IMR-90 (cell line): Measurements from ENCODE around the gene GALNT9. TPM values are rescaled to one million over a fixed set of nuclear protein-coding genes. Genes with fewer than 3 reads are reported as not detected.

Source experiments
- ATAC-seq: fragments of 200-7000 bp; cut with Tn5 transposase; 2 replicates; pipeline ENCODE4 v1.9.1; 2020; ENCODE audit warnings: low read depth, mild to moderate bottlenecking, moderate library complexity
- BruUV-seq: library from RNA; stranded (reverse); fragments of 400-500 nt; replicated peaks from 2 replicates; lab custom pipeline; 2021; lab: Mats Ljungman, UMichigan
- CTCF ChIA-PET: fragments of 300-600 bp; formaldehyde crosslinking; extraction: SDS; loops from one replicate; lab custom pipeline; 2021; ENCODE audit warnings: antibody characterized with exemption; lab: Yijun Ruan, JAX
- POLR2A ChIA-PET: fragments of 300-600 bp; sonication (Branson Sonifier 250); formaldehyde crosslinking; loops from one replicate; lab custom pipeline; 2022; ENCODE audit warnings: antibody characterized with exemption; ENCODE audit not compliant: unreplicated experiment; lab: Charles Lee
- DNase-seq: peaks from one replicate; pipeline ENCODE4 v3.0.0; 2013
- H2AFZ ChIP-seq: replicated peaks from 2 replicates; pipeline ENCODE3; 2013; ENCODE audit warnings: low read length, mild to moderate bottlenecking; ENCODE audit not compliant: poor library complexity
- H2AK5ac ChIP-seq: 2 replicates; pipeline ENCODE4 v1.6.1; 2013; ENCODE audit warnings: low read depth, low read length, inconsistent platforms
- H2AK9ac ChIP-seq: replicated peaks from 2 replicates; pipeline ENCODE3; 2013; ENCODE audit warnings: mild to moderate bottlenecking, low read depth, low read length, moderate library complexity; ENCODE audit not compliant: poor library complexity
- H2BK120ac ChIP-seq: 2 replicates; pipeline ENCODE4 v1.6.1; 2013; ENCODE audit warnings: low read depth, low read length, inconsistent platforms
- H2BK15ac ChIP-seq: 3 replicates; pipeline ENCODE4 v1.6.1; 2013; ENCODE audit warnings: low read depth, low read length, inconsistent platforms
- H2BK20ac ChIP-seq: 2 replicates; pipeline ENCODE4 v1.6.1; 2013; ENCODE audit warnings: low read depth, mild to moderate bottlenecking, inconsistent platforms, low read length, moderate library complexity
- H2BK5ac ChIP-seq: 2 replicates; pipeline ENCODE4 v1.6.1; 2013; ENCODE audit warnings: mild to moderate bottlenecking, low read depth, low read length, inconsistent platforms; ENCODE audit not compliant: poor library complexity, severe bottlenecking
- H3K14ac ChIP-seq: replicated peaks from 2 replicates; pipeline ENCODE4 v1.6.1; 2013; ENCODE audit warnings: low read depth, low read length, inconsistent platforms
- H3K18ac ChIP-seq: 2 replicates; pipeline ENCODE4 v1.6.1; 2013; ENCODE audit warnings: low read depth, low read length, control low read depth
- H3K23ac ChIP-seq: 2 replicates; pipeline ENCODE4 v1.6.1; 2013; ENCODE audit warnings: low read depth, low read length, inconsistent platforms
- H3K27ac ChIP-seq: 2 replicates; pipeline ENCODE4 v1.5.1; 2013; ENCODE audit warnings: mild to moderate bottlenecking, control low read depth, low read length; ENCODE audit not compliant: insufficient read depth
- H3K27me3 ChIP-seq: 2 replicates; pipeline ENCODE4 v1.6.1; 2013; ENCODE audit warnings: low read length; ENCODE audit not compliant: control insufficient read depth, insufficient read depth
- H3K36me3 ChIP-seq: 2 replicates; pipeline ENCODE4 v1.6.1; 2013; ENCODE audit warnings: low read length, mixed read lengths; ENCODE audit not compliant: control insufficient read depth, insufficient read depth
- H3K4ac ChIP-seq: 2 replicates; pipeline ENCODE4 v1.6.1; 2013; ENCODE audit warnings: low read depth, low read length, inconsistent platforms
- H3K4me1 ChIP-seq: 2 replicates; pipeline ENCODE4 v1.6.1; 2013; ENCODE audit warnings: low read length, mixed read lengths; ENCODE audit not compliant: control insufficient read depth, insufficient read depth
- H3K4me2 ChIP-seq: 2 replicates; pipeline ENCODE4 v1.6.1; 2013; ENCODE audit warnings: low read depth, mild to moderate bottlenecking, control low read depth, low read length, moderate library complexity
- H3K4me3 ChIP-seq: 2 replicates; pipeline ENCODE4 v1.5.1; 2013; ENCODE audit warnings: low read depth, mild to moderate bottlenecking, control low read depth, low read length, moderate library complexity; ENCODE audit not compliant: insufficient read depth
- H3K56ac ChIP-seq: 2 replicates; pipeline ENCODE4 v1.6.1; 2013; ENCODE audit warnings: low read length, inconsistent platforms; ENCODE audit not compliant: insufficient read depth; ENCODE audit errors: extremely low read depth
- H3K79me1 ChIP-seq, 2 experiments: 2 replicates each; pipeline ENCODE4 v1.6.1; 2013; ENCODE audit warnings: low read length in 2 of 2, inconsistent platforms in 1 of 2, low read depth in 1 of 2
- H3K9ac ChIP-seq: 2 replicates; pipeline ENCODE4 v1.6.1; 2013; ENCODE audit warnings: low read depth, low read length, control low read depth
- H3K9me1 ChIP-seq: 2 replicates; pipeline ENCODE4 v1.6.1; 2013; ENCODE audit warnings: low read length, inconsistent platforms; ENCODE audit not compliant: insufficient read depth
- H3K9me3 ChIP-seq: 2 replicates; pipeline ENCODE4 v1.6.1; 2013; ENCODE audit warnings: low read length; ENCODE audit not compliant: control insufficient read depth, insufficient read depth
- H4K20me1 ChIP-seq: 2 replicates; pipeline ENCODE4 v1.6.1; 2013; ENCODE audit warnings: low read length, inconsistent platforms; ENCODE audit not compliant: insufficient read depth
- H4K5ac ChIP-seq: 2 replicates; pipeline ENCODE4 v1.6.1; 2013; ENCODE audit warnings: mild to moderate bottlenecking, low read depth, low read length, control low read depth
- H4K8ac ChIP-seq, 2 experiments: 2 replicates each; pipeline ENCODE4 v1.6.1; 2013; ENCODE audit warnings: low read depth in 2 of 2, low read length in 2 of 2, control low read depth in 1 of 2, inconsistent platforms in 1 of 2
- H4K91ac ChIP-seq: 2 replicates; pipeline ENCODE4 v1.6.1; 2013; ENCODE audit warnings: low read depth, low read length, inconsistent platforms; ENCODE audit not compliant: insufficient read depth
- BHLHE40 ChIP-seq: fragments of 150-350 bp; IDR thresholded peaks from 2 replicates; pipeline ENCODE4 v1.6.1; 2016; ENCODE audit warnings: mild to moderate bottlenecking, low read depth, low read length
- CEBPB ChIP-seq: IDR thresholded peaks from 2 replicates; pipeline ENCODE4 v1.6.1; 2012; ENCODE audit warnings: low read depth, low read length, improper control_type of control experiment
- CHD1 ChIP-seq: IDR thresholded peaks from 2 replicates; pipeline ENCODE4 v1.6.1; 2012; ENCODE audit warnings: low read depth, low read length, improper control_type of control experiment
- CTCF ChIP-seq: conservative IDR thresholded peaks from 2 replicates; pipeline ENCODE4 v1.5.1; 2012; ENCODE audit warnings: mild to moderate bottlenecking, low read depth, low read length, improper control_type of control experiment
- ELK1 ChIP-seq: fragments of 150-350 bp; IDR thresholded peaks from 2 replicates; pipeline ENCODE4 v1.6.1; 2016; ENCODE audit warnings: low read depth, mild to moderate bottlenecking, low read length, moderate library complexity, borderline replicate concordance
- FOS ChIP-seq: fragments of 150-350 bp; IDR thresholded peaks from 2 replicates; pipeline ENCODE4 v1.6.1; 2016; ENCODE audit warnings: low read depth, low read length
- MAFK ChIP-seq: IDR thresholded peaks from 2 replicates; pipeline ENCODE4 v1.6.1; 2012; ENCODE audit warnings: low read depth, low read length, improper control_type of control experiment
- MAZ ChIP-seq: IDR thresholded peaks from 2 replicates; pipeline ENCODE4 v1.6.1; 2012; ENCODE audit warnings: low read depth, mild to moderate bottlenecking, low read length, improper control_type of control experiment, moderate library complexity, borderline replicate concordance
- MXI1 ChIP-seq: IDR thresholded peaks from 2 replicates; pipeline ENCODE4 v1.6.1; 2012; ENCODE audit warnings: low read depth, mild to moderate bottlenecking, low read length, moderate library complexity, borderline replicate concordance
- NFE2L2 ChIP-seq: fragments of 150-350 bp; IDR thresholded peaks from 2 replicates; pipeline ENCODE4 v1.6.1; 2016; ENCODE audit warnings: low read depth, mild to moderate bottlenecking, low read length
- RAD21 ChIP-seq: IDR thresholded peaks from 2 replicates; pipeline ENCODE4 v1.6.1; 2012; ENCODE audit warnings: low read length, improper control_type of control experiment
- RCOR1 ChIP-seq: IDR thresholded peaks from 2 replicates; pipeline ENCODE4 v1.6.1; 2012; ENCODE audit warnings: mild to moderate bottlenecking, low read length, improper control_type of control experiment; ENCODE audit not compliant: insufficient replicate concordance
- RFX5 ChIP-seq: IDR thresholded peaks from 2 replicates; pipeline ENCODE4 v1.8.0; 2012; ENCODE audit warnings: low read depth, mild to moderate bottlenecking, low read length, moderate library complexity
- SMC3 ChIP-seq: fragments of 150-350 bp; IDR thresholded peaks from 2 replicates; pipeline ENCODE4 v1.6.1; 2016; ENCODE audit warnings: low read depth, mild to moderate bottlenecking, antibody characterized with exemption, low read length, moderate library complexity
- USF2 ChIP-seq: fragments of 150-350 bp; IDR thresholded peaks from 2 replicates; pipeline ENCODE4 v1.6.1; 2017; ENCODE audit warnings: mild to moderate bottlenecking, antibody characterized with exemption, low read length, low read depth
- WGBS, 2 experiments: methylation state at CpG; one replicate each; pipeline versions ENCODE4 v1.1.5 to v1.1.7; 2013; ENCODE audit warnings: missing lambda C conversion rate in 2 of 2; ENCODE audit not compliant: insufficient read length in 1 of 2; ENCODE audit errors: extremely low coverage in 2 of 2; 5-methylcytosine and 5-hydroxymethylcytosine counted together
- dilution Hi-C: fragments of 300-500 bp; cut with HindIII; formaldehyde crosslinking; loops from one replicate; pipeline ENCODE4 v1.14.3; 2018; ENCODE audit warnings: low sequenced_read_pairs; ENCODE audit not compliant: unreplicated experiment
- in situ Hi-C: fragments of 300-500 bp; cut with MboI; formaldehyde crosslinking; loops from 3 replicates; pipeline ENCODE4 v1.14.3; 2019; ENCODE audit warnings: low sequenced_read_pairs, inconsistent platforms, mixed read lengths
- intact Hi-C: fragments of 100-400 bp; cut with micrococcal nuclease; formaldehyde crosslinking; loops from 2 replicates; pipeline ENCODE4 v1.10.0; 2022
- polyA plus RNA-seq, 3 experiments: library from polyadenylated mRNA; depleted of rRNA; stranded (reverse); fragments of >200 nt; gene quantifications; 2 replicates each; pipeline ENCODE4 v1.2.3, GENCODE V29; 2012; ENCODE audit warnings: low replicate concordance in 1 of 3
- total RNA-seq: library from RNA; depleted of rRNA; stranded (reverse); fragments of >200 nt; gene quantifications from 2 replicates; pipeline ENCODE4 v1.2.3, GENCODE V29; 2012

Gene GALNT9
- total and polyA plus RNA-seq, 2 of the 4 experiments (the other 2 are of a cell fraction) = under 0.01 to 0.12 TPM

GRCh38 chr12:132346471-132347175 is 17.2 kb upstream of the GALNT9 start:
- BruUV-seq = no TSS peak

More at GRCh38 chr12:132346471-132347175, 17.2 kb upstream of the GALNT9 start:
- no CpG with 5 or more reads among the region's 20 CpGs for WGBS, 2 experiments
- H4K8ac ChIP-seq = no peak overlapping the region
- no peak overlapping the region for H3K9ac ChIP-seq
- no peak overlapping the region for H3K23ac ChIP-seq
- ChIA-PET CTCF (no interaction called here), POLR2A (no interaction called here)
- no peak overlapping the region for H2AFZ ChIP-seq
- intact Hi-C loops (no loop called here), in situ Hi-C loops (no loop called here), dilution Hi-C loops (no loop called here)
- no peaks in the 10 kb centered on the region for H3K36me3 ChIP-seq
- H3K4me1 ChIP-seq = no peaks in the 10 kb centered on the region
- no peak overlapping the region for H3K4ac ChIP-seq
- no peak overlapping the region for H2BK20ac ChIP-seq
- no peak overlapping the region for H4K91ac ChIP-seq
- H4K5ac ChIP-seq = no peak overlapping the region
- H3K9me1 ChIP-seq = no peaks in the 10 kb centered on the region
- H3K27me3 ChIP-seq = peaks cover 5% of the 10 kb centered on the region; the same call in 1 of the 2 replicates
- H2AK5ac ChIP-seq = no peak overlapping the region
- H2BK120ac ChIP-seq = no peak overlapping the region
- DNase-seq (no peak), ATAC-seq (no peak)
- no peak overlapping the region for H3K27ac ChIP-seq
- no peak overlapping the region for H3K4me3 ChIP-seq
- H2BK5ac ChIP-seq = no peak overlapping the region
- peaks cover 5% of the 10 kb centered on the region for H3K9me3 ChIP-seq
- no peak overlapping the region for H3K4me2 ChIP-seq
- H3K56ac ChIP-seq = no peak overlapping the region
- no peak overlapping the region for H3K14ac ChIP-seq
- no peaks in the 10 kb centered on the region for H4K20me1 ChIP-seq
- no peak overlapping the region for H3K18ac ChIP-seq
- TF ChIP-seq FOS (no peak), SMC3 (no peak), USF2 (no peak), MAFK (no peak), RFX5 (no peak), MXI1 (no peak), ELK1 (no peak), CHD1 (no peak), RAD21 (no peak), RCOR1 (no peak), NFE2L2 (no peak), MAZ (no peak), BHLHE40 (no peak), CTCF (no peak), CEBPB (no peak)
- H2BK15ac ChIP-seq = no peak overlapping the region
- no peaks in the 10 kb centered on the region for H3K79me1 ChIP-seq
- H2AK9ac ChIP-seq = no peak overlapping the region
